NCI-H345 treated with DMSO at 0.1 percent for 48 hours (cell line): ENCODE measurements around the gene FMOD.

Source experiments
- DNase-seq: peaks from one replicate; lab custom pipeline; 2025; ENCODE audit not compliant: unreplicated experiment; lab: John Stamatoyannopoulos, UW

Gene FMOD

GRCh38 chr1:203361945-203362719, 11.2 kb upstream of the FMOD start:
- DNase-seq, result peak; percentile 30

DNA sequence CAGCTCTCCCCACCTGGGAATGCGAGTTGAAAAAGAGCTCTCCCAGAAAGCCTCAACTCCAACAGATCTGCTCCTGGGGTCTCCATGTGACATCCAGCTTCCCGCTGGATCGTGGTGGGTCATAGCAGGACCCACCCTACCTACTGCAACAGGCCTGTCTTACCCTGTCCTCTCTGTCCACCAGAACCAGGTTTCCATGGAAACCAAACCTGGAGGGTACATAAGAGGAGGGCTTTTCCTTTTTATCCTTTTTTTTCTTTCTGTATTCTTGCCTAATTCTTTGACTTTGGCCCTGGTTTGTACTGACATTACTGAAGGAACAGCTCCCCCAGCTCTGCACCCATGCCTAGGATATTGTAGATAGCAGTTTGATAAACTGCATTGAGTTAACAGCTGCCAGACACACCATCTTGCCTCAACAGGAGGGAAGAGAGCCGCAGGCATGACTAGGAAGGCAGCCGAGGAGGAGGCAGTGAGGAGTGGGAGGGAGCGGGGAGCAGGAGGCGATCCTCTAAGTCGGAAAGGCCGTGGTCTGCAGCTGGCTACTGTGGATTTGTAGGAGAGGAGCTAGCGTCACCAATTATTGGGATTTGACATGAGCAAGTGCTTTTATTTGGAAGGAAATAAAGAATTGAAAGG, 9.7 kb upstream of the FMOD start:
- no peak for DNase-seq

- DNase-seq, result no peak
Measured at GRCh38 chr1:203359010-203359571, 8.2 kb upstream of the FMOD start.

DNA sequence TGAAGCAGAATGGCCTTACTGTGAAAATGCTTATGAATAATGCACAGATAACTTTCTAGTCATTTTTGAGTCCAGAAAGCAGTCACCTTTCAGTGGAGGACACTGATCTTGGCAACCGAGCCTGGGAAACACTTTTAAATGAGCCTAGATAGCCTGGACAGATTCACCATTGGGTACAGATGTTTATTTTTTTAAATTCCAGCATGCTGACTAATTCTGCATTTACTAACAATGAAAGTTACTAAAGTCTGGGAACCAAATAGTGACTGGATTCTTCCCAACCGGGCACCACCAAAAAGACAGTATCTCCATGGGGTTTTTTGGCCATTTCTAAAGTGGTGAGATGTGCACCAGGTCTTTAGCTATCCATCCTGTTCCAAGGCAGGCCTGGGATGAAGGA, 3.3 kb upstream of the FMOD start:
- DNase-seq, result no peak

DNA sequence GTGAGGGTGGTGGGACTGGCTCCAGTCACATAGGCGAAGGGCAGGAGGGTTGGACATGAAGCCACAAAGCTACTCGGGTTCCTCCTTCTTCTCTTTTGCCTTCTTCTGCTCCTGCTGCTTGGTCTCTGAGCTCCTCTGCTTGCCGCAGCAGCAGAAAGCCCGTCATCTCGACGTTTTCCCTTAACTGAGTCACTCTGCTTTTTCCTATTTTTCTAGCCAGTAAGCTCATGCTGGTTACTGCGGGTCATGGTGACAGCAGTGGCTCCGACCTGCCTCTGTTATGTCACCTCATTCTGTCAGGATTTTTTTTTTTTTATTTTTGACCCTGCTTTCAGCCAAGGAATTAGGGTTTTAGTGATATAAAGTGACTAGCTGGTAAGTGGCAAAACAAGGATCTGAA, 2.6 kb upstream of the FMOD start:
- DNase-seq, result no peak

GRCh38 chr1:203349773-203350524, 973 bp downstream of the FMOD start:
- DNase-seq, result no peak

GRCh38 chr1:203349166-203349565, 1.8 kb downstream of the FMOD start:
- DNase-seq, result no peak

GRCh38 chr1:203346769-203347102, 4.2 kb downstream of the FMOD start:
- DNase-seq, result no peak

DNA sequence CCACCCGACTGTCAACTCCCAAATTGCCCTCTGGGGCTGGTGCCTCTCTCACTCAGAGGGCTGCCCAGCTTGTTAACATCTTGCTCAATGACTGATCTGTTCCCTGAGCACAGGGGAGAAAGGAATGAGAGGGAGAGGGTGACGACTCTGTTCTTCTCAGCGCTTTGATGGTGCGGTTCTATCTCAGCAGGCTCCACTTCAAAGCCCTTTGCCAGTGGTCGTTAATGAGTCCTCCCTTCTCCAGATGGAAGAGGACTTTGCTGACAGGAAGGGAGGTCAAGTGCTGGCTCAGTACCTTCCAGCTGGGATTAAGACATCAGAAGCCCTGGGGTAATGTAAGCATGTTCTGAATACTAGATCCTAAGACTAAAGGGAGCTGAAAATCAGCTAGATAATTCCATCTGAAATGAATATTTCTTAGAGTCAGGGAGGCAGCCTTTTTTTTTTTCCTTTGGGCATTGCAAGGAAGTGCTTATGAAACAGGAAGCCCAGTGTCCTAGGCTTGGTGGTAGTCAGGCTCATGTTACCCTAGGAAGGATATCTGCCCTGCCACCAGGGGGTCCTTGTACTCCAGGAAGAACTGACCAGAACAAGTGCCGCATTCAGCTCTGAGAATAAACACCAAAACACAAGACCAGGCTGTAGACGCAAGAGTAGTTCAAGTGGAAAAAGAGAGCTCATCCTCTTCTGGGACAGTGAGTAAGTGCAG, 4.7 kb downstream of the FMOD start:
- DNase-seq, result no peak

DNA sequence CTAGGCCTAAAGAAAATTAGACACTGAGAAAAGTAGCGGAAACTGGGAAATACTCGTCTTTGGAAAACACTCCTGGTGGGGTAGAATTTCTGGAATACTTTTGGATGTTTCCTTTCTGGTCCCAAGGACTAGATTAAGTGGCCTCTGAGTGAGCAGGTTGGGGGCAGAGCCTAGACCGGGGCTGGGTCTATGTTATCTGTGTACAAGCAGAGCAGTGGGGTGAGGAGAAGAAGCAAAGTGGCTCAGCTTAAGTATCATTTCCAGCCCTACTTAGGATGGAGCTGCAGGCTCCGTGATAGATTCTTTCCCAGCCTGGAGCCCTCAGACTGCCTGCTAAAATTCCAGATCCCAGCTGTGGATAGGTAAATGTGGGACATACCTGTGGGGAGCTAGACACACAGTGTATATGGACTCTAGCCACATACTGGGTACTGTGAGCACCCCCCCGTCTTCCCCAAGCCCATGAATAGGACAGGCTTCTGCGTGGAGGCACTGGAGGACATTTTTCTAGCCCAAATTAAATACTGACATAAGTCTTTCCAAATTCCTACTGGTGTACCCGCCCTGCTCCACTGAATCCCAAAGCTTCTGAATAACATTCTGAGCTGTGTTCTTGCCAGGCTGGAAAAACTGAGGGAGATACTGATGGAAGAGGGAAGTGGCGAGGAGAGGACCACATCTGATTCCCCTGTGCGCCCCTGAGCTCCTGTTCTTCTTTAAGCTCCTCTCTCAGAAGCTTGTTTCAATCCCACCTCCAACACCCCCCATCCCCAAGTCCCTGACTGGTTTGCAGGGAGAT, 6.8 kb downstream of the FMOD start:
- no peak for DNase-seq

DNA sequence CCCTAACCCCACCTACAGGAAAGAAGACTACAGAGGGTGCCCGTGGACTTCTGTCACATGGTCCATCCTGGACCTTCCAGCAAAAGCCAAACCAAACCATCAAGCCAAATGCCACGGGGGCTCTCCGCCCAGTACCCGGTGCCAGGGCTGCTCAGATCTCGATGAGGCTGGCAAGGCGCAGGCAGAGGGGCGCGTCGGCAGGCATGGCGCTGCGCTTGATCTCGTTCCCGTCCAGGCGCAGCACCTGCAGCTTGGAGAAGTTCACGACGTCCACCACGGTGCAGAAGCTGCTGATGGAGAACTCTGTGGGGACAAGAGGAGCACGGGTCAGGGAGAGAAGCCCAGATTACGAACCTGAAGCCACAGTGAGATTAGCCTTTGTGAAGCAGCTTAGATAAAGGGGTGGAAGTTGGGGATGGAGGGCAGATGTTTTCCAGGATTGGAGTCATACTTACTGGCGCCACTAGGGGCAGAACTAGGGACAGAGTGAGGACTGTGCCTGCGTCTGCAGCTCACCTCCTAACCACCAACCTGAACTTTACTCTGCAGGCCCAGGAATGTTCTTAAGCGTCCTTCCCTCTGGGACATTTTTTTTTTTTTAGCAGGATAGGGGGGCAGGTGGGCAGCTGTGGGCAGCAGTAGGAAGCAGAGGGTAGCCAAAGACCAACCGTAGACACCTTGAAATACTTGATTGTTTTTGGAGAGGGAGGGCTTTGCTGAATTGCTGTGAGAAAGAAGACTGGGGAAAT, 8.6 kb downstream of the FMOD start:
- DNase-seq, result no peak

DNA sequence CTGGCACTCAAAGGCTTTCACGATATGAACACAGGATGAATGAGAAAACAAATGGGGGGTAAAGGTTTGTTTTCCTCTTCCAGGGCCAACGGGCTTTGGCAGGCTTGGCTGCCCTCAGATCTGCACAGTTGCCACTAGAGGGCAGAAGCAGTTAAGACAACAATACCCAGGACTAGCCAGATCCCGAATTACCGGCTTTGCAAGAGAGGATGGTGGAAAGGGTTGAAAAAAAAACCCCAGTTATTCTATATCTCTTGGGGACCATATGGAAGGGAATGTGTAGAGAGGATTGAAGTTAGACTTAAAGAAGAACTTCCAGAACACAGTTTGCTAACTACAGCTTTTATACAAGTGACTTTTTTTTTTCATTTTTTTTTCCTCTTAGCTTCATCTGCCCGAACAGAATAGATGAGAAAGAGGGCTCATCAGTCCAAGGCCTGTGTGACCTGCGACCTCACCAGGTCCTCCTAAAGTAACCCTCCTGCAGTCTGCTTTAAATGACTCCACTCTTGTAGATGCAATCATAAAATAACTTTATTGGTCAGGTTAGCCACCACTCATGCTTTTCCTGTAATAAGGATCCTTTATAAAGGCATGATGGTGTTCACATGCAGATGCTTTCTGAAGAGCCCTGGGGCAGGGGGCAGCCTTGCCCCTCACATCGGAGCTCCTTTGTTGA, 10.7 kb downstream of the FMOD start:
- peak; percentile 80 for DNase-seq

DNA sequence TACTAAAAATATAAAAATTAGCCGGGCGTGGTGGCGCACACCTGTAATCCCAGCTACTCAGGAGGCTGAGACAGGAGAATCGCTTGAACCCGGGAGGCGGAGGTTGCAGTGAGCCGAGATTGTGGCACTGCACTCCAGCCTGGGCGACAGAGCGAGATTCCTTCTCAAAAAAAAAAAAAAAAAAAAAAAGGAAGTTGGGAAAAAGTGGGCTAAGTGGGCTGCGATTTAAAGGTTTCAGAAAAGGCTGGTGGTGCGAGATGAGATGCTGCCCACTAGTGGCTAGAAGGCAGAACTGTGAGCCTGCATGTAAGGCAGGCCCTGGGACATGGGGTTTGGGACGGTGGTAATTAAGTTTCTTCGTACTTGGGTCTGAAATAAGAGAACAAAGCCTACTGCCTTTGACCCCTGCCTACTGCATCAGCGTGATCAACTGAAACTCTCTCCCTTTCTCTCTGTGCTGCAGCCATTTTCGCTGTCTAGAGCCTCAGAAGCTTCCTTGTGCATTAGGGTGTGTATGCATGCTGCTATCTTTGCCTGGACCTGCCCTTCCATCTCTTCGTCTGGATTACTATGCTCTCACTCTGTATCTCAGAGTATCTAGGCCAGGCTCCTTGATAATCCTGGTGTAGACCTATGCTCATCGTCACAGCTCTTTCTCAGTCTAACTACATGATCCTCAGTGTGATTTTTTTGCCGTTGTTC, 12.4 kb downstream of the FMOD start:
- DNase-seq, result peak; percentile 44

DNA sequence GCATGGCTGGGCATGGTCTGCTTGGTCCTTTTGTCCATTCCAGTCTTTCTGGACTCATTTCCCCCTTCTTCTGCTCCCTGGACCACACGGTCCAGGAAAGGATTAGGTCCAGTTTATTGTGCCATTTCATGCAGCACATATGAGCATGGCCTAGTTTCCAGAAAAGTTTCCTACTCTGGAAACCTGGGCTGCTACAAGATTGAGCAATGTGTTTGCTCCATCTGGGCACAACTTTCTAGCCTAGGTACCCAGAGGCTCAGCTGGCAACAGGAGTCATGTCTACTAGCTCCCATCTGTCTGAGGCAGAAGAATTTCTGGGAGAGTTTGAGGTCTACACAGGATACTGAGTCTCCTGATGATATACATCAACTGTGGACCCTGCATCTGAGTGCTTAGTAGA, 14.8 kb downstream of the FMOD start:
- no peak for DNase-seq

DNA sequence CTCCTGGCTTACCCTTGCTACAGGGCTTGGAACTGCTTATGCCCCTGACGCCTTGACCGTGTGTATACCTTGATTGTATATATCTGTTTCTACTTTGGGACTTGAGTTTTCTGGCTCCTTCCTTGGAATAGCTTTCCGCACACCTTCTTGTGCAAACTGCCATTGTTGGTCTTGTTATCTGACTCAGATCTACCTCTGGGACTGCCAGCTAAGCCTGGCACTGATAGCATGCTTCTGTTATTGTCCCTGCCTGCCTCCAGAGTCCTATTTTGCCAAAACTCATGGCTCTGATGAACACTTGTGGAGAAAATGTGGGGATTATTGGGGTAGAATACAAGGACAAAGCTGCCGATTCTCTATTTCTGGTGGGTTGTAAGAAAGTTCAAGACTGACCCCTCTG, 15.4 kb downstream of the FMOD start:
- DNase-seq, result no peak

DNA sequence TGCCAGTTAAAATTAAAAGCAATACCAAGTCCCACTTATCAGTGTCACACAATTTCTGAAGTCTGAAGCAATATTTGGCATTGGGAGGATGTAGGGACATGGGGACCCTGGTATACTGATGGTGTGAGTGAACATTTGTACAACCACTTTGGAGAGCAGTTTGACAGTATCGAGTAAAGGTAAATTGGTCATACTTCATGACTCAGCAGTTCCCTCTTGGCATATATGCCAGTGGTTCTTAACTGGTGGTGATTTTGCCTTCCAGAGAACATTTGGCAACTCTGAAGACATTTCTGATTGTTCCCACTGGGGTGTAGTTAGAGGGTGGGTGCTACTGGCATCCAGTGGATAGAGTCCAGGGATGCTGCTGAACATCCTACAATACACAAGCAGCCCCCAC, 19.7 kb downstream of the FMOD start:
- no peak for DNase-seq

- peak; percentile 51 for DNase-seq
Measured at GRCh38 chr1:203328714-203329122, 22.2 kb downstream of the FMOD start.

GRCh38 chr1:203327684-203328457, 23.1 kb downstream of the FMOD start:
- DNase-seq, result peak; percentile 76
